Activated CD4-positive, alpha-beta T cell treated with anti-CD3 and anti-CD28 coated beads, Interleukin-2, amount 50 U/mL, for 1 hour (primary cell): ENCODE data around the gene RPS6KA2.

ENCODE experiments used
- DNase-seq: peaks from one replicate; pipeline ENCODE4 v3.0.0-alpha.2; 2020

RPS6KA2 gene

GRCh38 chr6:166567107-166567506 is 59.9 kb downstream of the RPS6KA2 start:
- DNase-seq = no peak

GRCh38 chr6:166566026-166567011 is 60.7 kb downstream of the RPS6KA2 start:
- no peak for DNase-seq

- no peak for DNase-seq
Measured at GRCh38 chr6:166565084-166565967, 61.7 kb downstream of the RPS6KA2 start.

GRCh38 chr6:166563805-166564204 is 63.2 kb downstream of the RPS6KA2 start:
- DNase-seq = no peak

GRCh38 chr6:166563200-166563599 is 63.9 kb downstream of the RPS6KA2 start:
- DNase-seq = no peak

GRCh38 chr6:166562726-166563125 is 64.3 kb downstream of the RPS6KA2 start:
- no peak for DNase-seq

GRCh38 chr6:166561771-166562359 is 65.2 kb downstream of the RPS6KA2 start:
- DNase-seq = no peak

- DNase-seq = no peak
Measured at GRCh38 chr6:166560222-166560621, 66.8 kb downstream of the RPS6KA2 start.

GRCh38 chr6:166559662-166560061 is 67.4 kb downstream of the RPS6KA2 start:
- DNase-seq = no peak

GRCh38 chr6:166559211-166559610 is 67.8 kb downstream of the RPS6KA2 start:
- no peak for DNase-seq

- DNase-seq = no peak
Measured at GRCh38 chr6:166558156-166559005, 68.7 kb downstream of the RPS6KA2 start.

GRCh38 chr6:166556863-166557322 is 70.2 kb downstream of the RPS6KA2 start:
- DNase-seq = no peak

GRCh38 chr6:166556336-166556735 is 70.7 kb downstream of the RPS6KA2 start:
- DNase-seq = no peak

- no peak for DNase-seq
Measured at GRCh38 chr6:166555086-166555485, 72.0 kb downstream of the RPS6KA2 start.

GRCh38 chr6:166554316-166554715 is 72.7 kb downstream of the RPS6KA2 start:
- no peak for DNase-seq

GRCh38 chr6:166553563-166554271 is 73.3 kb downstream of the RPS6KA2 start:
- no peak for DNase-seq

- DNase-seq = no peak
Measured at GRCh38 chr6:166552600-166552999, 74.5 kb downstream of the RPS6KA2 start.

- no peak for DNase-seq
Measured at GRCh38 chr6:166551754-166552495, 75.1 kb downstream of the RPS6KA2 start.

- DNase-seq = no peak
Measured at GRCh38 chr6:166546653-166547052, 80.4 kb downstream of the RPS6KA2 start.

GRCh38 chr6:166545156-166546034 is 81.7 kb downstream of the RPS6KA2 start:
- DNase-seq = no peak
